NCI-H2107 (cell line): ENCODE results near the gene LARP4.

Experiments
- DNase-seq: peaks from one replicate; lab custom pipeline; 2025; lab: John Stamatoyannopoulos, UW

The LARP4 gene

DNA sequence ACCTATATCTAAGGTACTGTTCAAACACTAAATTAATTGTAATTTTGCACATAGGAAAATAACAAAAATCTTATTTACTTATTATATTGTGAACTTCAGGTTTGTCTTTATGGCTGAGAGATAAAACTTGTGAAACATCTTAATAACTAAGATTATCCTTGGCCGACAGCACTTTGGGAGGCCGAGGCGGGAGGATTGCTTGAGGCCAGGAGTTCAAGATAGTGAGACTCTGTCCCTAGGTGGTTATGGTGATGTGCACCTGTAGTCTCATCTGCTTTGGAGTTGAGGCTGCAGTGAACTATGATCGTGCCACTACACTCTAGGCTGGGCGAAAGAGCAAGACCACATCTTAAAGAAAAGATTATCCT, 126.7 kb downstream of the LARP4 start:
- no peak for DNase-seq

DNA sequence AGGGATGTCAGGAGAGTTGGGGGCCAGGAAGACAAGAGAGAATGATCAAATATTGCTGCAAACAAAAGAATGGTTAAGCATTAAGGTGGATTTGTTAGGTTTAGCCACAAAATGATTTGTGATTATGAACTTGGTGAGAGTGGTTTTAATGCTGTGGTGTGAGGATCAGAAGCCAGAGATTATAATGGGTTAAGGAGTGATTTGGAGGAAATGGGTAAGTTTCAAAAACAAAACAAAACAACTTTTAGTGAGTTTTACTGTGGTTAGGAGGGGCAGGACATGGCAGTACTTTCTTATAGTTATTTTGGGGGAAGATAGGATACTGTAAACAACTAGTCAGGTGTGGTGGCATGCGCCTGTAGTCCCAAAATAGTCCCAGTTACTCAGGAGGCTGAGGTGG, 128.1 kb downstream of the LARP4 start:
- no peak for DNase-seq

DNA sequence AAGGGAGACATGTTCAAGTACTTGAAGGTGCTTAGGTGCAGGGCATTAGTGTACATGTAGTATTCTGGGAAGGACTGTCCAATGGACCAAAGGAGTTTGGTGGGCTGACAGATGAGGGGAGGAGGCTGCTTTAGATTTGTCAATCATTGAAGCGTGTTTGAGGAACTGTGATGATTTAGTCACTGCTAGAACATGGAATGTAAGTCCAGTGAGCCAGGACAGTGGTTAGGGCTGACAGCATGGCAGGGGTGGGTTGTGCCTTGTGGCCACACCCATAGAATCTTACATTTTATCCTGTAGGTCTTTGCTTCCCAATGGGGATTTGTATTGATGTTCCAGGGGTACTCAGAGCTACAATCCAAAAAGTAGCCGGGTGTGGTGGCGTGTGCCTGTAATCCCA, 128.7 kb downstream of the LARP4 start:
- no peak for DNase-seq
